Osteoblast (primary cell): ENCODE results near the gene C2orf74. TPM values are rescaled to one million over a fixed set of nuclear protein-coding genes. Genes with fewer than 3 reads are reported as not detected.

ENCODE experiments used
- DNase-seq: peaks from one replicate; pipeline ENCODE4 v3.0.0; 2011; ENCODE audit warnings: low spot score, mixed read lengths; ENCODE audit not compliant: insufficient read length; ENCODE audit errors: missing footprints
- H2AFZ ChIP-seq: 2 replicates; pipeline ENCODE4 v1.6.0; 2011; ENCODE audit warnings: mild to moderate bottlenecking, low read length
- H3K27ac ChIP-seq: 2 replicates; pipeline ENCODE4 v1.5.1; 2011; ENCODE audit warnings: mild to moderate bottlenecking, low read depth, low read length, moderate library complexity
- H3K27me3 ChIP-seq: 2 replicates; pipeline ENCODE4 v1.6.0; 2012; ENCODE audit warnings: mild to moderate bottlenecking, control low read depth, inconsistent platforms, low read length, moderate library complexity; ENCODE audit not compliant: insufficient read depth
- H3K36me3 ChIP-seq: 2 replicates; pipeline ENCODE4 v1.5.1; 2011; ENCODE audit warnings: mild to moderate bottlenecking, low read length, control low read depth, moderate library complexity; ENCODE audit not compliant: insufficient read depth
- H3K4me1 ChIP-seq: 2 replicates; pipeline ENCODE4 v1.5.1; 2011; ENCODE audit warnings: mild to moderate bottlenecking, low read length, control low read depth, moderate library complexity; ENCODE audit not compliant: insufficient read depth
- H3K4me2 ChIP-seq: 2 replicates; pipeline ENCODE4 v1.6.0; 2011; ENCODE audit warnings: mild to moderate bottlenecking, low read length; ENCODE audit not compliant: insufficient read depth
- H3K4me3 ChIP-seq: fragments of 200-600 bp; sonication (generic); 3 replicates; pipeline ENCODE4 v1.5.1; 2012; ENCODE audit warnings: mild to moderate bottlenecking, low read length, inconsistent platforms; ENCODE audit not compliant: insufficient read depth
- H3K79me2 ChIP-seq: 2 replicates; pipeline ENCODE4 v1.6.0; 2012; ENCODE audit warnings: mild to moderate bottlenecking, low read length, control low read depth, inconsistent platforms; ENCODE audit not compliant: insufficient read depth
- H3K9me3 ChIP-seq: 2 replicates; pipeline ENCODE4 v1.5.1; 2011; ENCODE audit warnings: low read depth, low read length, control low read depth
- H4K20me1 ChIP-seq: 2 replicates; pipeline ENCODE4 v1.6.0; 2012; ENCODE audit warnings: mild to moderate bottlenecking, low read length, control low read depth; ENCODE audit not compliant: insufficient read depth
- total RNA-seq: library from RNA; depleted of rRNA; stranded (reverse); fragments of >200 nt; gene quantifications from 2 replicates; pipeline ENCODE4 v1.2.3, GENCODE V29; 2012
- TF ChIP-seq, protein P1 (sequence below): IDR thresholded peaks from 2 replicates; pipeline ENCODE4 v1.5.1; 2011; ENCODE audit warnings: mild to moderate bottlenecking, low read depth, low read length, moderate library complexity; ENCODE audit errors: extremely low read depth

C2orf74 gene
- 6.2 and 9.1 TPM in 2 replicates for total RNA-seq

DNA sequence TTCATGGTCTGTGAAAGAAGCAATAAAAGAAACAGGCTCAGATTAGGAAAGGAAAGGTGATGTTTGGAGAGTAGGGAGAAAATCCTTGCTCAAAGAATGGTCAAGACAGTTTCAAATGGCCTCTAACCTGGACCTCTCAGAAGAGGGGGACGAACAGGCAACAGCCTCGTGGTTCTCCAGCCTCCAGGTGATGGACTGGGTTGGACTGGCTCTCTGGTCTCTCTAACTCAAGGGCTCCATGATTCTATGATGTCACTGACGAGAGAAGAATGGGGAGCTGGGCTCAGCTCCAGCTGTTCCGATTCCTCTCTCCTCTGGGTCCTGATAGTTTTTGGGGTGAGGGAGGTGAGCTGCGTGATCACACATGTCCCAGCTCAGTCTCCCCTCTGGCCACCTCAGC is at the start of gene C2orf74:
TSS of gene C2orf74 (plus strand) at position 301 of the 400 bp plus-strand sequence. CDS start 327 bp downstream, outside the sequence.
- H3K27ac ChIP-seq: no peak within 1 kb of the TSS
- H2AFZ ChIP-seq: no peak within 1 kb of the TSS
- no peaks in the 10 kb centered on the region for H3K79me2 ChIP-seq
- no peaks in the 10 kb centered on the region for H3K9me3 ChIP-seq
- H3K4me3 ChIP-seq: no peak within 1 kb of the TSS
- H3K4me2 ChIP-seq: no peak within 1 kb of the TSS
- no peaks in the 10 kb centered on the region for H3K27me3 ChIP-seq
- no peaks in the 10 kb centered on the region for H3K4me1 ChIP-seq
- no peaks in the 10 kb centered on the region for H4K20me1 ChIP-seq
- TF ChIP-seq, protein P1, sequence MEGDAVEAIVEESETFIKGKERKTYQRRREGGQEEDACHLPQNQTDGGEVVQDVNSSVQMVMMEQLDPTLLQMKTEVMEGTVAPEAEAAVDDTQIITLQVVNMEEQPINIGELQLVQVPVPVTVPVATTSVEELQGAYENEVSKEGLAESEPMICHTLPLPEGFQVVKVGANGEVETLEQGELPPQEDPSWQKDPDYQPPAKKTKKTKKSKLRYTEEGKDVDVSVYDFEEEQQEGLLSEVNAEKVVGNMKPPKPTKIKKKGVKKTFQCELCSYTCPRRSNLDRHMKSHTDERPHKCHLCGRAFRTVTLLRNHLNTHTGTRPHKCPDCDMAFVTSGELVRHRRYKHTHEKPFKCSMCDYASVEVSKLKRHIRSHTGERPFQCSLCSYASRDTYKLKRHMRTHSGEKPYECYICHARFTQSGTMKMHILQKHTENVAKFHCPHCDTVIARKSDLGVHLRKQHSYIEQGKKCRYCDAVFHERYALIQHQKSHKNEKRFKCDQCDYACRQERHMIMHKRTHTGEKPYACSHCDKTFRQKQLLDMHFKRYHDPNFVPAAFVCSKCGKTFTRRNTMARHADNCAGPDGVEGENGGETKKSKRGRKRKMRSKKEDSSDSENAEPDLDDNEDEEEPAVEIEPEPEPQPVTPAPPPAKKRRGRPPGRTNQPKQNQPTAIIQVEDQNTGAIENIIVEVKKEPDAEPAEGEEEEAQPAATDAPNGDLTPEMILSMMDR: no peak
- DNase-seq: no peak
- H3K36me3 ChIP-seq: peaks cover 43% of the 10 kb centered on the region

DNA sequence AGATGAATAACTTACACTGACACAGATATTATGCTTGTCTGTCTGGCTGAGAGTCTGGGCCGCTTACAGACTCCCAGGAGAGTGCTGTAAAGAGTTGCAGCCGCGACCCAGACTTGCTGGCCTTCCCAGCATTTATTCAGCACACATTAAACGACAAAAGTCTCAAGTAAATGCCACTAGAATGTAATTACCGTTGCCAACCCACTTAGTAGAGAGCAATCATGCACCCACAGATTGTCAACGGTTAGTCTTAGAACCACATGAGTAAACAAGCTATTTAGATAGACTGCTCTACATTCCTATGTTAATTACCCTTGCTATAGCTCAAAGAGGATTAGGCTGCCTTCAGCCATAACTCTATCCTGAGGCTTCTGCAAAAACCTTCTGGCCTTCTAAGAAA is 47.8 kb upstream of the C2orf74 start:
- Histone ChIP-seq H4K20me1 (no peaks in the 10 kb centered on the region), H3K79me2 (no peaks in the 10 kb centered on the region), H3K4me1 (peaks cover 6% of the 10 kb centered on the region), H3K27me3 (no peaks in the 10 kb centered on the region), H3K4me2 (no peak overlapping the region), H3K4me3 (no peak overlapping the region), H2AFZ (no peak overlapping the region), H3K9me3 (no peaks in the 10 kb centered on the region), H3K27ac (no peak overlapping the region), H3K36me3 (peaks cover 3% of the 10 kb centered on the region)
- TF ChIP-seq, protein P1: no peak
- no peak for DNase-seq

DNA sequence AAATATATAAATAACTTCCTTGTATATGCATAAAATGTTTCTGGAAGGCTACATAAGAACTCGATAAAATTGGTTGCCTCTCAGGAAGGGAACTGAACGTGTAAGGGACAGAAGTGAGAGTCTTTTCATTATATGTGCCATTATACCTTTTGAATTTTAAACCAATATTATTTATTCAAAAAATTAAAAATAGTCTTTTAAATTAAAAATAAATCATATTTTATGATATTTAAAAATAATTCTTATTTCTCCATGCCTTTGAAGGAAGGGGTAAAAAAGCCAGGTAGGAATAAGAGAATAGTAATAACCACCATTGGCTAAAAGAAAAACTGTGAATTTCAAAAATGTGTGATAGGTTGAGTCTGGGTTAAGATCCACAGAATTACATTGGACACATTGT is 45.7 kb upstream of the C2orf74 start:
- Histone ChIP-seq H3K4me2 (no peak overlapping the region), H3K79me2 (no peaks in the 10 kb centered on the region), H2AFZ (no peak overlapping the region), H3K27ac (no peak overlapping the region), H4K20me1 (no peaks in the 10 kb centered on the region), H3K4me1 (peaks cover 6% of the 10 kb centered on the region), H3K36me3 (no peaks in the 10 kb centered on the region), H3K4me3 (no peak overlapping the region), H3K27me3 (no peaks in the 10 kb centered on the region), H3K9me3 (no peaks in the 10 kb centered on the region)
- DNase-seq: no peak
- TF ChIP-seq, protein P1: no peak

DNA sequence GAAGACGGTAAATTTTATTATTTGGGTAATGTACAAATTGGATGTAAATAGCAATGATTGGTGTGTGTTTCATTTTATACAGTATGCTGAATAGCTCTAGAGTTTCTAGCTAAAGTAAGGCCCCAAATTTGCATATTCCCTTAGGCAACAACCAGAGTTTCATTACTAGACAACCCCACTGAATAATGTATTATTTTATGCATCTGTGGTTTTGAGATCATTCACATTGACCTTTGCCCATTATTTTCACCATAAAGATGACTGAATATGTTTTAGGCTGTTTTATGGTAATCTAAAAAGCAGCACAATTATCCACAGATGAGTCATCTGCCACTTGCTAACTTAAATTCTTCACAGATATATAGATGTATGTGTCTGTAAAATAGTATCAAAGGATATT is 44.5 kb upstream of the C2orf74 start:
- no peak for DNase-seq
- Histone ChIP-seq H3K4me3 (no peak overlapping the region), H3K36me3 (no peaks in the 10 kb centered on the region), H3K4me1 (peaks cover 6% of the 10 kb centered on the region), H3K4me2 (no peak overlapping the region), H3K79me2 (no peaks in the 10 kb centered on the region), H3K27ac (no peak overlapping the region), H2AFZ (no peak overlapping the region), H3K9me3 (no peaks in the 10 kb centered on the region), H4K20me1 (no peaks in the 10 kb centered on the region), H3K27me3 (no peaks in the 10 kb centered on the region)
- TF ChIP-seq, protein P1: no peak
